Fibroblast of mammary gland (primary cell): Measurements from ENCODE around the gene NEURL3.
"Not testable (repeated sequence)": the region's sequence is repeated elsewhere in the genome, so short reads cannot be mapped to it uniquely, and the experiment has no call there.

Experiments
- DNase-seq: peaks from one replicate; pipeline ENCODE4 v3.0.0-alpha.2; 2010; ENCODE audit warnings: low read depth
- H3K4me3 ChIP-seq: 2 replicates; pipeline ENCODE4 v1.5.1; 2011; ENCODE audit warnings: low read depth, mild to moderate bottlenecking, low read length, moderate library complexity; ENCODE audit not compliant: control insufficient read depth
- TF ChIP-seq, protein P1 (sequence below): conservative IDR thresholded peaks from 2 replicates; pipeline ENCODE4 v1.5.1; 2011; ENCODE audit warnings: low read depth, low read length, inconsistent platforms; ENCODE audit not compliant: control insufficient read depth, insufficient read depth

The NEURL3 gene

DNA sequence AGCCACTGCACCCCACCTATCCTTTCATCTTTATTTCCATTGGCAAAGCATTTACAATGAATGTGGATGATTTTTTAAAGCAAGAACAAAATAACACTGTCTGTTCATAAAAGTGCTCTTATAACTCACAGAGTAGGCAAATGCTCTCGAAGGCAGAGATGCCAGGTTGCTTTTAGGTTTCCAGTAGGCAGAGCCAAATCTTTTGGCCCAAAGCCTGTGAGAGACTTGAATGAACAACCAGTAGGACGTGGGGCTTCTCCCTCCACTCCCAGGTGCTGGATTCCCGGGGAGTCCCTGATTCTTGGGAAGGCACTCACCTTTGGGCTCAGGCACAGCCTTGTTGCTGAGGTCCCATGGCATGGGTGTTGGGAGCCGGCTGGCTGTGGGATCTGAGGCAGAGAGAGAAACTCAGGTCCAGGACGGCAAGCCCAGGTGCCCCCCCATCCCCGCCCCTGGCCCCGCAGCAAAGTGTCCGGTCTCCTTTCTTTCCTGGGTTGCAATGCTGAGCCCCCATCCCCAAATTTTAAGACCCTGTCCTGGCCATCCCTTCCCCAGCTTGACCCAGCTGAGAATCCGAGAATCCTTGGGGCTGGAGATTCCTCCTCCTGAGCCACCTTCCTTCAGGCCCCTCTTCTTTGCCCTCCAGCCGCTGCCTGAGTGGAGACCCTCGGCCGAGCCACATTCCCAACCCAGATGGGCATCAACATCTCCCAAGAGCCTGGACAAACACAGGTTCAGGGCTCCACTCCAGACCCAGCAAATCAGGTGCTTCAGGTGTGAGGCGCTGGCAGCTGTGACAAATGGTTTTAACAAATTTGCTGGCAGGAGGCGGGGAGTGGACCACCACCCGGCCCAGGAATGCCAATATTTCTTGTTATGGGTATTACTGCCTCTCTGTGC lies 5.8 kb downstream of the NEURL3 start:
- TF ChIP-seq, protein P1, sequence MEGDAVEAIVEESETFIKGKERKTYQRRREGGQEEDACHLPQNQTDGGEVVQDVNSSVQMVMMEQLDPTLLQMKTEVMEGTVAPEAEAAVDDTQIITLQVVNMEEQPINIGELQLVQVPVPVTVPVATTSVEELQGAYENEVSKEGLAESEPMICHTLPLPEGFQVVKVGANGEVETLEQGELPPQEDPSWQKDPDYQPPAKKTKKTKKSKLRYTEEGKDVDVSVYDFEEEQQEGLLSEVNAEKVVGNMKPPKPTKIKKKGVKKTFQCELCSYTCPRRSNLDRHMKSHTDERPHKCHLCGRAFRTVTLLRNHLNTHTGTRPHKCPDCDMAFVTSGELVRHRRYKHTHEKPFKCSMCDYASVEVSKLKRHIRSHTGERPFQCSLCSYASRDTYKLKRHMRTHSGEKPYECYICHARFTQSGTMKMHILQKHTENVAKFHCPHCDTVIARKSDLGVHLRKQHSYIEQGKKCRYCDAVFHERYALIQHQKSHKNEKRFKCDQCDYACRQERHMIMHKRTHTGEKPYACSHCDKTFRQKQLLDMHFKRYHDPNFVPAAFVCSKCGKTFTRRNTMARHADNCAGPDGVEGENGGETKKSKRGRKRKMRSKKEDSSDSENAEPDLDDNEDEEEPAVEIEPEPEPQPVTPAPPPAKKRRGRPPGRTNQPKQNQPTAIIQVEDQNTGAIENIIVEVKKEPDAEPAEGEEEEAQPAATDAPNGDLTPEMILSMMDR = no peak
- no peak overlapping the region for H3K4me3 ChIP-seq
- no peak for DNase-seq

DNA sequence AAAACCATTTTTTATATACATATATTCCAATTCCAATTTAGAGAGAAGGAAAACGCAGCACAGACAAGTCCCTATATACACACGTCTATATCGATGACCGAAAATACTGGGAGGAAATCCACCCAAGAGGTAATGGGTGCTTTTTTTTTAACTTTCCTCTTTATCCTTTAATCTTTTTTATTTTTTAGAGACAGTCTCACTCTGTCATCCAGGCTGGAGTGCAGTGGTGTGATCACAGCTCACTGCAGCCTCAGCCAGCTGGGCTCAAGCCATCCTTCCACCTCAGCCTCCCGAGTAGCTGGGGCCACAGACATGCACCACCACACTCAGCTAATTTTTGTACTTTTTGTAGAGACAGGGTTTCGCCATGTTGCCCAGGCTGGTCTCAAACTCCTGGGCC lies 6.5 kb downstream of the NEURL3 start:
- H3K4me3 ChIP-seq, DNase-seq: not testable (repeated sequence)

DNA sequence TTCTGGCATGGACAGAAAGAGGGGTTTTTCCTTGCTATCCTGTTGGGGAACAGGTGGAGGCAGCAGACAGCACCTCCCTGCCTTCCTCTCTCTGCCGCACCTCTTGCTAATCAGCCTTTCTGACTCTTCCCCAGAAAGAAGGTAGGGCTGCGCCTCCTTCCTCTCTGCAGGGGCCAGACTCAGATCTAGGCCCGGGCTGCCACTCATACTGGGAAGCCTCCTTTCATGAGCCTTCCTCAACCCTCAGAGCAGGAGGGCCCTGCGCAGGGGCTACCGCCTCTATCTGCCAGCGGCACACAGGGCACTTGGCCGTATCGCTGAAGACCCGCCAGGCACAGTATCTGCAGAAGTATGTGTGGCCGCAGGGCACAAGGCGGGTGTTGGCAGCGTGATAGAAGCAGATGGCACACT lies 7.1 kb downstream of the NEURL3 start:
- TF ChIP-seq, protein P1 = no peak
- no peak overlapping the region for H3K4me3 ChIP-seq
- no peak for DNase-seq

DNA sequence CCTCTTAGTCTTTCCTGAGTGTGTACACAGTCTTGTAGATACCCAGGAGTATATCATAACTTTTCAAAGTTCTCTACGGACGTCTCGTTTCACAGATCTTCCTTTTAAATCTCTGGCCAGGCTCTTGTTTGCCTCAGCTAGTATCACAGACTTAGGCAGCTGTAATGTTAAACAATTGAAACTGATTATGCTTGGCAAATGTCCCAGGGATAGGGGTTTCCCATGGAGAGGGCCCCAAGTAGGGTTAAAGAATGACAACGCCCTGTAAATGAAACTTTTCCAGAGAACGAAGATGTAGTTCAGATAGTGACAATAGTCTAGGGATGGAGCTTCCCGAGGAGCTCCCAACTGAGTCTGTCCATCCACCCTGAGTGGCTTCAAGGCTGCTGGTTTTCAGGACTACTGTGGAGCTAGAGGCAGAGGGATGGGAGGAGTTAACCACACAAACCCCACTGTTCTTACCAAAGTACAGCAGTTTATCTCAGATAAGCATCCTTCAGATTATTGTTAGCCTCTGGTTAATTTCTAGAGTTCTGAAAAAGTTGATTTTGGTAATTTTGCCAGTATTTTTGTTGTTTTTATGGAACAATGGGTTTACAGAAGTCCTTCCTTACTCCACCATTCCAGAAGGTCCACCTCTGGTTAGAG lies 9.1 kb downstream of the NEURL3 start:
- no peak for DNase-seq
- TF ChIP-seq, protein P1 = no peak
- no peak overlapping the region for H3K4me3 ChIP-seq

DNA sequence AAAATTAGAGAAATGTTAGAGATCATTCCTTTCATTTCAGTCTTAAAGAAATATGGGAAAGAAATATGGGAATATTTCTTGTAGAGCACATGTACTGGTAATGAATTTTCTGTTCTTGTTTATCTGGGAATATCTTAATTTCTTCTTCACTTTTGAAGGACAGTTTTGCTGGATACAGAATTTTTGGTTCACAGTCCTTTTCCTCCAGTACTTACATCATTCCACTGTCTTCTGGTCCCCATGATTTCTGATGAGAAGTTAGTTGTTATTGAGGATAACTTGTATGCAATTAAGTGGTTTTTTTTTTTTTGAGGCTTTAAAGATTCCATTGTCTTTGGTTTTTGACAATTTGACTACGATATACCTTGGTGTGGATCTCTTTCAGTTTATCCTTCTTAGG lies 11.0 kb downstream of the NEURL3 start:
- TF ChIP-seq, protein P1 = no peak
- no peak for DNase-seq
- no peak overlapping the region for H3K4me3 ChIP-seq

DNA sequence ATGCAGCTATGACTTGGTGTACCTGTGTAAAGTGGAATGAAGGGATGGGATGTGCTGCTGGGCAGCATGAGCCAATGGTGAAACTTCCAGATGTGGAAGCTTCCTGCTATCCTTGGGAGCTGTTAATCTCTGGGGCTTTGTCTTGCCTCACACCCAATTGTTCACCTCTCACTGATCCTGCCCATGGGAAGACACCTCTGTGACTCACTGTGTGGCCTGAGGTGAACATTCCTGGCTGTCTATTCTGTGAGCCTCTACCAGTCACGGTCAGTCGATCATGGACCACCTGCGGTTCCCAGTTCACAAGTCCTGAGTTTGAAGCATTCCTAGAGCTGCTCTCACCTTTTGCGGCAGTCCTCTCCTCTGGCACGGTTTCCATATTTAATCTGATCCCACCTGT lies 12.1 kb downstream of the NEURL3 start:
- no peak for DNase-seq
- TF ChIP-seq, protein P1 = no peak
- H3K4me3 ChIP-seq = no peak overlapping the region

DNA sequence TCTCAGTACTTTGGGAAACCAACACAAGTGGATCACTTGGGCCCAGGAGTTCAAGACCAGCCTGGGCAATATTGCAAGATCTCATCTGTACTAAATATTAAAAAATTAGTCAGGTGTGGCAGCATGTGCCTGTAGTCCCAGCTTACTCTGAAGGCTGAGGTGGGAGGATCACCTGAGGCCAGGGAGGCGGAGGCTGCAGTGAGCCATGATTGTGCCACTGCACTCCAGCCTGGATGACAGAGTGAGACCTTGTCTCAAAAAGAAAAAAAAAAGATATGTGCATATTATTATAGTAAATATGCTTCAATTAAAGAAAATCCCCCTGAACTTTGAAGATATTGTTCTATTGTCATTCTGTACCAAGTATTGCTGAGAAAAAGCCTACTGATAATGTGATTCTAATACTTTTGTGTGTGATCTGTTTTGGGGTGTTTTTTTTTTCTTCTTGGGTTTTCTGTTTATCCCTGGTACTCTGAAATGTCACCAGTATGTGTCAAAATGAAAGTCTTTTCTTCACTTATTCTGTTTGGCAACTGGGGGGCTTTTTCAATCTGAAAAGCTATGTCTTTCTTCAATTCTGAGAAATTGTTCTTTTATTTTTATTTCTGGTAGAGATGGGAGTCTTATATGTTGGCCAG lies 13.2 kb downstream of the NEURL3 start:
- TF ChIP-seq, protein P1 = no peak
- H3K4me3 ChIP-seq = no peak overlapping the region
- DNase-seq = no peak
